GM19193 (cell line): ENCODE measurements around the gene TPCN2.

ENCODE experiments used
- POLR2A ChIP-seq: IDR thresholded peaks from 4 replicates; pipeline ENCODE4 v1.6.1; 2011; ENCODE audit not compliant: insufficient read depth, insufficient read length; ENCODE audit errors: extremely low read depth

Gene TPCN2

DNA sequence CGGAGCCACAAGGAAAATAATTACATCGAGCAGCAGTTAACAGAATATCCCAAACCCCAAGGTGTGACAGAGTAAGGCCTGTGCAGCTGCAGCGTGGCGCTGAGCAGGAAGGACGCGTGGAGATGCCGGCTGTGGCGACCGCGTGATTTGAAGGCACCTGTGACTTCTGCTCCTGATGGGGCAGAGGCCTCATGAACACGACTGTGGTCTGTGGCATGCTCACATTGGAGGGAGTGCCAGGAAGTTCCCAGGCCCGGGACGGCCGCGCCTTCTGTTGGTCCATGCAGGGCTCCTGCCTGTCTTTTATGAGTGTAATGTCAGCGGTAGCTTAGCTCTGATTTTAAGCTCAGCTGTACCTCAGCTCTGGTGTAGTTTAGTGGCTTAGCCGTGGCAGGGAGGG lies 50.4 kb downstream of the TPCN2 start:
- TF ChIP-seq POLR2A: no peak

DNA sequence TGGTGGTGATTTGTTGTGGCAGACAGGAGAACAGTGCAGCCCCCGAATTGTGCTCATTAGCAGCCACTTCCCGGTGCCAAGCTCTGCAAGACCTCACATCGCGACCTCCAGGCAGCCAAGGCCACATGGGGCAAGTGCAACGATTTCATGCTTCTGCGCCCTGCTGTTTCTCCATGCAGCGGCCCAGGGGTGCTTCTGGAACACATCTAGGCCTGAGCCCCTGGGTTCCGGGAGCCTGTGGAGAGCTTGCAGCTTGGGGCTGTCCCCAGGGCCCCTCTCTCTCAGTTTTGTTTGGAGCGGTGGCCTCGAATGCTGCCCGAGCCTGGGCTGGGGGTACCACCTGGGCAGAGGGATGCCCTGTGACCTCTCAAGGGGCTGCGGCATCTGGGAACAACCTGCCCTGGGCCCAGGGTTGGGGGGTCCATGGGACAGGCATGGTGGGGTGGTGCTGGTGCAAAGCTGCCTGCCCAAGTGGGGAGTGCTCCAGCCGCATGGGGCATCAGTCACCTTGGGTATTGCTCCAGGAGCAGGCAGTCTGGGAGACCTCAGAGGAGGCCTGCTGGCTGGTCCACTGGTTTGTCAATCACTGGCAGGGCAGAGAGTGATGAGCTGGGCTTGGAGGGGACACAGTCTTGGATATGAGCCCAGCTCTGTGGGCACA lies 51.9 kb downstream of the TPCN2 start:
- TF ChIP-seq POLR2A: no peak

DNA sequence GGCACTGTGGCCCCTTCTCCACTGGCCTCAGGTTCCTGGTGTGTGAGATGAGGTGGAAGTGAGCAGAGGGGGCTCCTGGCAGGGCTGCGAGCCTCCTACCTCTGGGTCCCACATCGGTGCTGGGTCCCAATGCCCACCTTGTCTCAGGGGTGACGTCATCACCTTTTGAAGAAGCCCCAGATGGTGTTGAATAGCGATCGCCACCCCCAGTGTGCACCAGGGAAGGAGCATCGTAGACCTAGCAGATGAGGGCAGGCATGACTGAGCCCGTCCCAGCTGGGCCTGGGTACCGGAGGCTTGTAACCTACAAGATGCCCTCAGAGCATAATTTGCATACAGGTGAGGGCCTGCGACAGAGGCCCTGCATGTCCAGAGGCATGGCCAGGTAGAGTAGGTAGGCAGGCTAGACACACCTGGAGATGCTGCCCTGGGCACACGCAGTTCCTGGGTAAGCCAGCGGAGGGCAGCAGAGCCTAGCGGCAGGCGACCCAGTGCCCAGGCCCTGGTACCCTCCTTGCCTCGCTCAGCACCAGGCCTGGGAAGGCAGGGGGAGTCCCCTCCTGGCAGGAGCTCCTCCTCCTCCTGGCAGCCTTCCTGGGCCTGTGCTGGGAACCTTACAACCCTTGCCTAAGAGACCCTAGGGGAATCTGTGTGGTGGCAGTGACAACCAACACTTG lies 52.5 kb downstream of the TPCN2 start:
- TF ChIP-seq POLR2A: no peak

GRCh38 chr11:69101792-69102695 lies 53.3 kb downstream of the TPCN2 start:
- no peak for TF ChIP-seq POLR2A

- TF ChIP-seq POLR2A: no peak
Measured at GRCh38 chr11:69102732-69103615, 54.2 kb downstream of the TPCN2 start.

DNA sequence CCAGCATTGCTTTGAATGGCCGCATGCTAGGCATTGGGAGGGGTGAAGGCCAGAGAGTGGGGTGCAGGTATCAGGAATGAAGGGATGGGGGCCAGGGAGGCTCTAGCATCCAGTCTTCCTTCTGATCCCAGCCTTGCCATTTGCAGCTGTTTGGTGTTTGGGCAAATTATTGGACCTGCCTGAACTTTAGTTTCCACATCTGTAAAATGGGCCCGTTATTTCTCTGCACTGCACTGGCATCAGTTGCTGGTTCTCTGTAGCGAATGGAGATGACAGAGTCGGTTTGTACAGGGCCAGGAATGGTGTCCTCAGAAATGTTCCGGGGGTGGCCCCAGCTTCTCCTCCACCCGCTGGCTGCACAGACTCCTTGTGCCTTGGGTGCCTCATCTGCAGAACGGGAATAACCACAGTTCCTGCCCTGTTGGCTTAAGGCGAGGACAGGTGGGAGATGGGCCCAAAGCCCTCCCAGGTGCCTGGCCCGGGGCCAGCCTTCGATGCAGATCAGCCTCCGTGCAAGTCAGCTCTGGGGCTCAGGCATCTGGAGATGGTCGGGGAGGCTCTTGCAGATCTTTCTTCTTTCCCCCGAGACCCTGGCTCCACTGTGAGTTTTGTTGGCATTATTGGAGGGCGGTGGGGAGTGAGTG lies 55.6 kb downstream of the TPCN2 start:
- TF ChIP-seq POLR2A: no peak

- no peak for TF ChIP-seq POLR2A
Measured at GRCh38 chr11:69104856-69105395, 56.2 kb downstream of the TPCN2 start.

DNA sequence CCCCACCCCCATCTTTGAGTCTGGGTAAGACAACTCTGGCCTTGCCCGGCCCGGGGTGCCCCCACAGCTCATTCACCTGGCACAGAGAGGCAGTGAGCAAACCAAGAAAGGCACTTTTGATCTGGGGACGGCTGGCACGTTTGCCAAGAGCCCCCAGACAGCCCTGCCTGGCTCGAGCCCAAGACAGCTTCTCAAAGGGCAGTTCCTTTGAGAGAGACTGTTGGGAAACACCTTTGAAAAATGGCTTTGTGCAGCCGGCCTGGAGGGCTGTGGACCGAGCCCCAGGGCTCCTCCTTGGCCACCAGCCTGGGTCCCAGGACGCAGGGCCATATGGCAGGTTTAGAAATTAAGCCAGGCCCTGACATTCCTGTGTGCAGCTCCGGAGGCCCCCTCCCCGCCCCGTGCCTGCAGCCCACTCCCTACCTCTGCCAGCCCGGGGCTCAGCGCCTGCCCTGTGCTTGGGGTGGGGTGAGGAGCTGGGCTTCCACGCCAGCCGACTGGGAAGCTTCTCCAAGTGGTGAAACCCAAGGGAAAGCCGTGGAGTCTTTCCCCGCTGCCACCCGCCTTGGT lies 56.8 kb downstream of the TPCN2 start:
- TF ChIP-seq POLR2A: no peak

GRCh38 chr11:69106031-69106811 lies 57.5 kb downstream of the TPCN2 start:
- no peak for TF ChIP-seq POLR2A

DNA sequence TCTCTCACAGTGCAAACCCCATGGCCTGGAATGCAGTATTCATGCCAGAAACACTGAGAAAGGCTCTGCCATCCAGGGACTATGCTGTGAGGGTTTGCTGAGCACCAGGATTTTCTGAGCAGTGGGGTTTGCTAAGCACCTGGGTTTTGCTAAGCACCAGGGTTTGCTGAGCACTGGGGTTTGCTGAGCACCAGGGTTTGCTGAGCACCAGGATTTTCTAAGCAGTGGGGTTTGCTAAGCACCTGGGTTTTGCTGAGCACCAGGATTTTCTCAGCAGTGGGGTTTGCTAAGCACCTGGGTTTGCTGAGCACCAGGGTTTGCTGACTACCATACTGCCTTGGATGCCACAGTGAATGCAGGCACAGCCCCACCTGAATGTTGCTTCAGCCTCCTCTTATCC lies 58.7 kb downstream of the TPCN2 start:
- TF ChIP-seq POLR2A: no peak

- TF ChIP-seq POLR2A: no peak
Measured at GRCh38 chr11:69108030-69108429, 59.3 kb downstream of the TPCN2 start.

DNA sequence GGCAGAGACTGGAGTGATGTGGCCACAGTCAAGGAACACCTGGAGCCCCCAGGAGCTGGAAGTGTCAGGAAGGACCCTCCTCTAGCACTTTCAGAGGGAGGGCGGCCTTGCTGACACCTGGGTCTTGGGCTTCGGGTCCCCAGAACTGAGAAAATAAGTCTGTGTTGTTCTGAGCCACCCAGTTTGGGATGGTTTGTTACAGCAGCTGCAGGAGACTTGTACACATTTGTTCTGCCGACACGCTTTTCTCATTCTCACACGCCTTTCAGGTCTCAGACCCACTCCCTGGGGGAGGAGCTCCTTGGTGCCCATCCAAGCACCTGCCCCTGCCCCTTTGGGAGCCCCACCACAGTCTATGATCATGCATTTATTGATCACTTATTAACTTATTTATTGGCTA lies 59.8 kb downstream of the TPCN2 start:
- no peak for TF ChIP-seq POLR2A

DNA sequence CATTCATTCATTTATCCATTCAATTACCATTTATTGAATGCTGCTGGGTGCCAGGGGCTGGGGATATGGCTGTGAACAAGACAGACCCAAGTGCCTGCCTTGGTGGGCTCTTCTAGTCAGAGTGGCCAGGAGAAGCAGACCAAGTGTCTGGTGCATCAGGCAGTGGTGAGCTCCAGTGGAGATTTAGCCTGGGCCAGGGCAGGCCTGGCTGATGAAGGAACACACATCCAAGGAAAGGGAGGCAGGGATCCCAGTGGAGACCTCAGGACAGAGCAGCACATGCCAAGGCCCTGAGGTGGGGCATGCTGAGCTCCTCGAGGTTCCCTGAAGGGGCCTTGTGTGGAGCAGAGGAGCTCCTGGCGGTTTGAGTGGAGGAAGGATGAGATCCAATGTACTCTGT lies 60.4 kb downstream of the TPCN2 start:
- TF ChIP-seq POLR2A: no peak

DNA sequence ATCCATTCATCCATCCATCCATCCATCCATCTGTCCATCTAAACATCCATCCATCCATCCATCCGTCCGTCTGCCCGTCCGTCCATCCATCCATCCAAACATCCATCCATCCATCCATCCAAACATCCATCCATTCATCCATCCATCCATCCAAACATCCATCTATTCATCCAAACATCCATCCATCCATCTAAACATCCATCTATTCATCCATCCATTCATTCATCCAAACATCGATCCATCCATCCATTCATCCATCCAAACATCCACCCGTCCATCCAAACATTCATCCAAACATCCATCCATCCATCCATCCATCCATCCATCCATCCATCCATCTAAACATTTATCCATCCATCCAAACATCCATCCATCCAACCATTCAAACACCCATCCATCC lies 61.7 kb downstream of the TPCN2 start:
- no peak for TF ChIP-seq POLR2A
